BJ (cell line): ENCODE measurements around the gene ANKRD29. TPM values are rescaled to one million over a fixed set of nuclear protein-coding genes. Genes with fewer than 3 reads are reported as not detected.

ENCODE experiments used
- CTCF ChIA-PET: fragments of 350-600 bp; formaldehyde crosslinking; extraction: SDS; loops from one replicate; lab custom pipeline; 2021; ENCODE audit warnings: antibody characterized with exemption, inconsistent platforms; lab: Yijun Ruan, JAX
- POLR2A ChIA-PET: fragments of 300-600 bp; sonication (Branson Sonifier 250); formaldehyde crosslinking; extraction: SDS; loops from one replicate; lab custom pipeline; 2021; ENCODE audit warnings: antibody characterized with exemption; lab: Charles Lee
- DNase-seq: peaks from one replicate; pipeline ENCODE4 v3.0.0-alpha.2; 2011; ENCODE audit warnings: low read depth
- H3K27me3 ChIP-seq: 2 replicates; pipeline ENCODE4 v1.6.0; 2011; ENCODE audit warnings: low read length; ENCODE audit not compliant: control insufficient read depth, insufficient read depth
- H3K36me3 ChIP-seq: 2 replicates; pipeline ENCODE4 v1.5.1; 2011; ENCODE audit warnings: low read length; ENCODE audit not compliant: control insufficient read depth, insufficient read depth
- H3K4me3 ChIP-seq: 2 replicates; pipeline ENCODE4 v1.5.1; 2011; ENCODE audit warnings: low read depth, mild to moderate bottlenecking, control low read depth, low read length
- polyA plus RNA-seq: library from polyadenylated mRNA; depleted of rRNA; stranded (reverse); fragments of >200 nt; gene quantifications from 2 replicates; pipeline ENCODE4 v1.2.3, GENCODE V29; 2011
- TF ChIP-seq, protein P1 (sequence below): IDR thresholded peaks from 2 replicates; pipeline ENCODE4 v1.5.1; 2011; ENCODE audit warnings: low read depth, mild to moderate bottlenecking, control low read depth, inconsistent platforms, low read length, moderate library complexity; ENCODE audit not compliant: insufficient read depth

Gene ANKRD29
- polyA plus RNA-seq, 1 experiment = 4.7 TPM

DNA sequence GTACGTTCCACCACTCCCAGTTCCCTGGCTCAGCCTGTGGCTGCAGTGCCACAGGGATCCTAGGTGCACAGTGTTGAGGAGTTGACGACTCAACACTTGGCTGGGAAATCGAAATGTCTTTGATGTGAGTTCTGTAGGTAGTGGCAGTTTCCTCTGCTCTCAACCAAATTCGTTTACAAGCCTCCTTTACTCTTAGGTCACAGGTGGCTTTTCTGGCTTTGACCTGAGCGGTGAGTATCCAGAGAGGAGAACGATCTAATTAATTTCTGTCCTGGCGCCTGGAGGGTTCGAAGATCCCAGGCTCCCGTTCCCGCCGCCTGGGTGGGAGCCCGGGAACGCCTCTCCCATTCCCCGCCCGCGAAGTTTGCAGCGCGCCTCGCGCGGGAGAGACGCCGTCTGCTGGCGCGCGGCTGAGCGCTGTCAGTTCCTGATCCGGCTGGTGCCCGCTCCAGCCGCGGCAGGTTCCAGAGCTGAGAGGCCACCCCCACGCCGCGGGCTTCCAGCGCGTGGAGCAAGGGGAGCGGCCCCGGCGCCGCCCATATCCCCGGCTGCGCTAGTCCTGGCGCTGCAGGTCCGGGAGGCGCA lies 26.4 kb upstream of the ANKRD29 start, which contains the start of gene LAMA3:
Gene LAMA3 (plus strand): TSS at position 423 of the 585 bp plus-strand sequence. CDS start 231 bp downstream, outside the sequence.
- POLR2A ChIA-PET = interaction anchor here (0.6 kb wide), 1 partner anchor 108 kb away, joined by 3 read pairs; no protein-coding TSS in a partner anchor
- TF ChIP-seq, protein P1, sequence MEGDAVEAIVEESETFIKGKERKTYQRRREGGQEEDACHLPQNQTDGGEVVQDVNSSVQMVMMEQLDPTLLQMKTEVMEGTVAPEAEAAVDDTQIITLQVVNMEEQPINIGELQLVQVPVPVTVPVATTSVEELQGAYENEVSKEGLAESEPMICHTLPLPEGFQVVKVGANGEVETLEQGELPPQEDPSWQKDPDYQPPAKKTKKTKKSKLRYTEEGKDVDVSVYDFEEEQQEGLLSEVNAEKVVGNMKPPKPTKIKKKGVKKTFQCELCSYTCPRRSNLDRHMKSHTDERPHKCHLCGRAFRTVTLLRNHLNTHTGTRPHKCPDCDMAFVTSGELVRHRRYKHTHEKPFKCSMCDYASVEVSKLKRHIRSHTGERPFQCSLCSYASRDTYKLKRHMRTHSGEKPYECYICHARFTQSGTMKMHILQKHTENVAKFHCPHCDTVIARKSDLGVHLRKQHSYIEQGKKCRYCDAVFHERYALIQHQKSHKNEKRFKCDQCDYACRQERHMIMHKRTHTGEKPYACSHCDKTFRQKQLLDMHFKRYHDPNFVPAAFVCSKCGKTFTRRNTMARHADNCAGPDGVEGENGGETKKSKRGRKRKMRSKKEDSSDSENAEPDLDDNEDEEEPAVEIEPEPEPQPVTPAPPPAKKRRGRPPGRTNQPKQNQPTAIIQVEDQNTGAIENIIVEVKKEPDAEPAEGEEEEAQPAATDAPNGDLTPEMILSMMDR = peak; percentile 45
- Histone ChIP-seq H3K27me3 (no peaks in the 10 kb centered on the region), H3K4me3 (peak within 1 kb of the TSS; percentile 52), H3K36me3 (no peaks in the 10 kb centered on the region)
- no peak for DNase-seq
- CTCF ChIA-PET = interaction anchor here (2.6 kb wide), 1 partner anchor 14 kb away, joined by 8 read pairs; no protein-coding TSS in a partner anchor

- DNase-seq = no peak
- H3K4me3 ChIP-seq = no peak overlapping the region
- CTCF ChIA-PET = interaction anchor here (2.6 kb wide), 1 partner anchor 15 kb away, joined by 8 read pairs; no protein-coding TSS in a partner anchor
- no peaks in the 10 kb centered on the region for H3K27me3 ChIP-seq
- H3K36me3 ChIP-seq = no peaks in the 10 kb centered on the region
- TF ChIP-seq, protein P1 = no peak
- POLR2A ChIA-PET = interaction anchor here (0.6 kb wide), 1 partner anchor 108 kb away, joined by 3 read pairs; no protein-coding TSS in a partner anchor
Observed at GRCh38 chr18:23688528-23688927, 25.8 kb upstream of the ANKRD29 start.

GRCh38 chr18:23684515-23685197 lies 21.9 kb upstream of the ANKRD29 start:
- peak; percentile 40 for DNase-seq
- Histone ChIP-seq H3K27me3 (no peaks in the 10 kb centered on the region; the same call in 1 of the 2 replicates), H3K4me3 (no peak overlapping the region), H3K36me3 (no peaks in the 10 kb centered on the region)
- TF ChIP-seq, protein P1 = no peak
- ChIA-PET POLR2A (no interaction called here), CTCF (interaction anchor here (0.7 to 1.3 kb wide), 4 partner anchors 11 to 379 kb away, joined by 3 to 5 read pairs (median 3); no protein-coding TSS in a partner anchor)

DNA sequence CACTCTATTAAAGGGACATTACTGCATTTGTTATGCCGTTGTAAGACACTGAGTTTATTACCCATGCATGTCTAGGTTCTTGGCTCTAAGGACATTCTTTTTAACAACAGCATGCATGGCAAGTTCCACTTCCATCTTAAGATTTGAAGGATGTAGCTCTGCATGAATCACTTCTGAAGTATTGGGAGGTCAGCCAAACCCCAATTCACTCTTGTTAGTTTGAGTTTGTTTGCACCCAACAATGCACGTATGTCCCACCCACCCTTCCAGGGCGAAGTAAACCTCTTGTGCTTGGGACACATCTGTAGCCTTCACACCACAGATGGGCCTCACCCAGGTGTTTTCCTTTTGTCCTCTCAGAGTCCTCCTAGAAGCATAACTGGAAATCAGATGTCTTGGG lies 21.0 kb upstream of the ANKRD29 start:
- Histone ChIP-seq H3K36me3 (no peaks in the 10 kb centered on the region), H3K27me3 (peaks cover 3% of the 10 kb centered on the region; the same call in 1 of the 2 replicates), H3K4me3 (no peak overlapping the region)
- TF ChIP-seq, protein P1 = no peak
- CTCF ChIA-PET = interaction anchor here (1.3 kb wide), 1 partner anchor 55 kb away, joined by 3 read pairs; no protein-coding TSS in a partner anchor
- POLR2A ChIA-PET = no interaction called here
- DNase-seq = no peak

DNA sequence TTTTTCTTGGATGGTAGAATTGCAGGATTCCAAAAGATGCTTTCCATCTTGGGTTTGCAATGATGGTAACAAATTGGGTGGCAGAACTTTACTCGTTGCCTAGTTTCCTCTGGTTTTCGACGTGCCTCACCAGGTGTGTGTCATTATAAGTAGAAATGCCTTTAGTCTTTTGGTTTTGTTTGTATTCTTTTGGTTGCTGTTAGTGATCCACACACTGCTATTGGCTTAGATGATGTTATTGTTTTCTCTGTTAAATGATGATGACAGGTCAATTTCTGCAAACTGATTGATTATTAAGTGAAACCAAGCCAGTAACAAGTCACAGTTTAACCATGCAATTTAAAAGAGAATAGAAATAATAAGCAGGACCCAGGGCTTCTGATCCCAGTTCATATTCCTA lies 20.4 kb upstream of the ANKRD29 start:
- CTCF ChIA-PET = interaction anchor here (1.3 kb wide), 1 partner anchor 54 kb away, joined by 3 read pairs; no protein-coding TSS in a partner anchor
- Histone ChIP-seq H3K4me3 (no peak overlapping the region), H3K36me3 (no peaks in the 10 kb centered on the region), H3K27me3 (peaks cover 3% of the 10 kb centered on the region; the same call in 1 of the 2 replicates)
- DNase-seq = no peak
- POLR2A ChIA-PET = no interaction called here
- TF ChIP-seq, protein P1 = no peak
